Breast epithelium (tissue), 3 donors: ENCODE measurements around the gene EHMT1.

Experiments used
- POLR2A ChIP-seq: fragments of 450-650 bp; IDR thresholded peaks from one replicate; pipeline ENCODE4 v1.6.1; 2016; ENCODE audit warnings: antibody characterized with exemption, mild to moderate bottlenecking, moderate library complexity
- POLR2AphosphoS5 ChIP-seq, 3 donors: sonication (generic); formaldehyde crosslinking; IDR thresholded peaks; one replicate each; pipeline ENCODE4 v1.6.1; 2017; ENCODE audit warnings: antibody characterized with exemption in 3 of 3
- TF ChIP-seq, protein P1 (sequence below), 3 donors: fragments of 450-650 bp; IDR thresholded peaks; one replicate each; pipeline ENCODE4 v1.5.1; 2016 to 2017; ENCODE audit warnings: antibody characterized with exemption in 3 of 3, mild to moderate bottlenecking in 3 of 3, moderate library complexity in 3 of 3

DNA sequence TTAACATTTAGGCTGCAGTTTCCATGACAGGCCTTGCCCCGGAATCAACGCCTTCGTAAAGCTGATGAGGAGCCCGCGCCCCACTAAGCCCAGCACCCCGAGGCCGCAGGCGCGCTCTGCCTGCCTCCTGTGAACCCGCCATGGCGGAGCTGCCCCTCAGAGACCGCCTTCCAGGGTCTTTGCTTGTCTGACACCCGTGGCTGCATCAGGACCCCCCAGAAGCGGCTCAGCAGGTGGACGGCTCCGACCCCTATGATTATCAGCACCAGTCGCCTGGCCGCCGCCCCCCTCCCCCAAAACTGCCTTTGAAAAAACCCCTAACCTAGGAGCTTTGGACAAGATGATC lies 39.6 kb upstream of the EHMT1 start:
- TF ChIP-seq, protein P1, sequence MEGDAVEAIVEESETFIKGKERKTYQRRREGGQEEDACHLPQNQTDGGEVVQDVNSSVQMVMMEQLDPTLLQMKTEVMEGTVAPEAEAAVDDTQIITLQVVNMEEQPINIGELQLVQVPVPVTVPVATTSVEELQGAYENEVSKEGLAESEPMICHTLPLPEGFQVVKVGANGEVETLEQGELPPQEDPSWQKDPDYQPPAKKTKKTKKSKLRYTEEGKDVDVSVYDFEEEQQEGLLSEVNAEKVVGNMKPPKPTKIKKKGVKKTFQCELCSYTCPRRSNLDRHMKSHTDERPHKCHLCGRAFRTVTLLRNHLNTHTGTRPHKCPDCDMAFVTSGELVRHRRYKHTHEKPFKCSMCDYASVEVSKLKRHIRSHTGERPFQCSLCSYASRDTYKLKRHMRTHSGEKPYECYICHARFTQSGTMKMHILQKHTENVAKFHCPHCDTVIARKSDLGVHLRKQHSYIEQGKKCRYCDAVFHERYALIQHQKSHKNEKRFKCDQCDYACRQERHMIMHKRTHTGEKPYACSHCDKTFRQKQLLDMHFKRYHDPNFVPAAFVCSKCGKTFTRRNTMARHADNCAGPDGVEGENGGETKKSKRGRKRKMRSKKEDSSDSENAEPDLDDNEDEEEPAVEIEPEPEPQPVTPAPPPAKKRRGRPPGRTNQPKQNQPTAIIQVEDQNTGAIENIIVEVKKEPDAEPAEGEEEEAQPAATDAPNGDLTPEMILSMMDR (IDR thresholded peaks at IDR 0.05), result no peak
- no peak for TF ChIP-seq POLR2A
- TF ChIP-seq POLR2AphosphoS5 (IDR thresholded peaks at IDR 0.05), result no peak
